ENCODE measurements around the gene TBC1D24. TPM values are rescaled to one million over a fixed set of nuclear protein-coding genes. Genes with fewer than 3 reads are reported as not detected.
A peak's percentile ranks its signal among the peaks of the same experiment; 100 is the strongest.

TBC1D24 gene
- total RNA-seq, 1 donor from 2014 or later, result 25.0 TPM

DNA sequence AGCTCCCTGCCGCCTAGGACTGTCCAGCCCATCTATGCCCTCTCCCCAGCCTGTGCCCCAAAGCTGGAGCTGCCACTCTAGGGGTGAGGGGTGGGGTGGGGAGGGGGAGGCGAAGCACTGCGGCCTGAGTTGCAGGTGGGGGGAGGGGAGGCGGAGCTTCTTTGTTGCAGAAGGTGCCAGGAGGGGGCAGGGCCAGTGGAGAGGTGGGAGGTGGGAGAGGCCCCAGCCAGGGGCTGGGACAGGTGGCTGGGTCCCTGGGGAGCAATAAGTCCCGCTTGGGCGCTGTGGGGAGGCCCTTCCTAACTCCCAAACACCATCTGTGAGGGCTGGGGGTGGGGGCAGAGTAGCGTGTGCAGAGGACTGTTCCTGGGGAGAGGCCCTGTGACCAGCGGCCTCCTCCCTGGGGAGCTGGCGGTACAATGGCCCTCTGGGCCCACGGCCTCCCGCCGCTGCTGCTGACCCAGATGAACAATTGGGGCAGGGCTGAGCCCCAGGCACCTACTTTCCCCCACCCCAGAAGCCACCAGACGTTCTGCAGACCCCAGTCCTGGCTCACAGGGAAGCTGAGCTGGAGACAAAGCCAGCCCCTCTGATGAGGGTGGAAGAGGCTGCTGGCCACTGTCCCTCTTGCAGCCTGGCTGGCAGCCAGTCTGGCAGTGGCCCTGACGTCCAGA lies 6.1 kb upstream of the TBC1D24 start:
- TF ChIP-seq, protein P1, sequence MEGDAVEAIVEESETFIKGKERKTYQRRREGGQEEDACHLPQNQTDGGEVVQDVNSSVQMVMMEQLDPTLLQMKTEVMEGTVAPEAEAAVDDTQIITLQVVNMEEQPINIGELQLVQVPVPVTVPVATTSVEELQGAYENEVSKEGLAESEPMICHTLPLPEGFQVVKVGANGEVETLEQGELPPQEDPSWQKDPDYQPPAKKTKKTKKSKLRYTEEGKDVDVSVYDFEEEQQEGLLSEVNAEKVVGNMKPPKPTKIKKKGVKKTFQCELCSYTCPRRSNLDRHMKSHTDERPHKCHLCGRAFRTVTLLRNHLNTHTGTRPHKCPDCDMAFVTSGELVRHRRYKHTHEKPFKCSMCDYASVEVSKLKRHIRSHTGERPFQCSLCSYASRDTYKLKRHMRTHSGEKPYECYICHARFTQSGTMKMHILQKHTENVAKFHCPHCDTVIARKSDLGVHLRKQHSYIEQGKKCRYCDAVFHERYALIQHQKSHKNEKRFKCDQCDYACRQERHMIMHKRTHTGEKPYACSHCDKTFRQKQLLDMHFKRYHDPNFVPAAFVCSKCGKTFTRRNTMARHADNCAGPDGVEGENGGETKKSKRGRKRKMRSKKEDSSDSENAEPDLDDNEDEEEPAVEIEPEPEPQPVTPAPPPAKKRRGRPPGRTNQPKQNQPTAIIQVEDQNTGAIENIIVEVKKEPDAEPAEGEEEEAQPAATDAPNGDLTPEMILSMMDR (IDR thresholded peaks at IDR 0.05; ENCODE audit: unreplicated experiment), result no peak
- no peaks in the 10 kb centered on the region for H3K36me3 Mint-ChIP-seq
- peak overlapping the region; percentile 60 for H3K4me3 Mint-ChIP-seq
- H3K27me3 Mint-ChIP-seq (ENCODE audit: low read depth), result no peaks in the 10 kb centered on the region
- no peaks in the 10 kb centered on the region for H3K9me3 Mint-ChIP-seq
- H3K27ac Mint-ChIP-seq, result no peak overlapping the region
- H3K4me1 Mint-ChIP-seq, result peaks cover 27% of the 10 kb centered on the region
- no peak for DNase-seq (ENCODE audit: low spot score in 2 of 2, unreplicated experiment in 2 of 2)

DNA sequence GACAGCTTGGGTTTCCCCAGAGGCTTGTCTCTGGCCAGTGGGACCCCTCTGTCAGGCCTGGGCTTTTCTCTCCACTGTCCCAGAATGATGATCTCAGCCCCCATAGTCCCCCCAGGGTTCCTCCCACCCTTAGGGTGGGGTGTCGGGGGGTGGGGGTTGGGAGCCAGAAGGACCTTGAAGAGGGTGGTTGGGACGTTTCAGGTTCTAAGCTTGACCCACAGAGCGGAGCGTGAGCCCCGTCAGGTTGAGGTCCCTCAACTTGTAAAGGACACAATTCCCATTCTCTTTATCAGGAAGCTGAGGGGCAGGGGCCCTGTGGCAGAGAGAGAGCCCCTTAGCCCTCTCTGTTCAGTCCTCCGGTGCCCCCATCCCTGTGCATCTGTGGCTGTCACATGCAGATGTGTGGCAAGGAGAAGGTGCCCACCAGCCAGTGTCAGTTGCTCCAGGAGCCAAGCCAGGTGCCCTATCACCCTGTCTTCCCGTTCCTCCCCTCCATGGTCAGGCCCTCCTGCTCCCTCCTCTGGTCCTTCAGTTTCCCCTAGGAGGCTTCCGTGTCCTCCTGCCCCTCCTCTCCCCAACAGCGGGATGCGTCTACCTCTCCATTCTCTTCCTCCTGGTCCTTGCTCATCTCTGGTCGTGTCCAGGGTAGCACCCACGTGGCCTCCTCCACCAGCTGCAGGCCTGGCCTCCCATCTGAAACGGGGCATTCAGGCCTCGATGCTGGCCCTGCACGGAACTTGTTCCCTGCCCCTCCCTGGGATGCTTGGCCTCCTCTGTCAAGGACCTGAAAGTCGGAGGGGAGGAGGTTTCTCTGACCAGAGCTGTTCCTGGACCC lies 5.3 kb upstream of the TBC1D24 start:
- no peak overlapping the region for H3K27ac Mint-ChIP-seq
- H3K27me3 Mint-ChIP-seq (ENCODE audit: low read depth), result no peaks in the 10 kb centered on the region
- no peaks in the 10 kb centered on the region for H3K36me3 Mint-ChIP-seq
- H3K4me1 Mint-ChIP-seq, result peaks cover 27% of the 10 kb centered on the region
- H3K9me3 Mint-ChIP-seq, result no peaks in the 10 kb centered on the region
- H3K4me3 Mint-ChIP-seq, result peak overlapping the region; percentile 34
- TF ChIP-seq, protein P1 (IDR thresholded peaks at IDR 0.05; ENCODE audit: unreplicated experiment), result no peak
- DNase-seq (ENCODE audit: low spot score in 2 of 2, unreplicated experiment in 2 of 2), result no peak

DNA sequence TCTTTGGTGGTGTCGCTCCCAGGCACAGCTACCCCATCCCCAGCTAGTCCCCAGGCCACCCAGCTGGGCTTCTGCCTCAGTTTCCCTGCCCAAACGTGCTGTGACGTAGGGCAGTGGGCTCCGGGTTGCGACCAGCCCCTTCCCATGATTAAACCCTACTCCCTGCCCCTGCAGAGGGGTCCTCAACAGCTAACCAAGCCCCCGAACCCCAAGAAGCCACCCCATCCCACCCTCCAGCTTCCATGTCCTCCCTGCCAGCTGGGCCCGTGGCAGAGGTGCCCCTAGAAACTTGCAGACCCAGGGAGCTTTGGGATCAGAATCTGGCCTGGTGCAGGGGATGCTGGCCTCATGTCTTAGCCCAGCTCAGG lies 4.7 kb upstream of the TBC1D24 start:
- peak overlapping the region; percentile 25 for H3K27ac Mint-ChIP-seq
- TF ChIP-seq, protein P1 (IDR thresholded peaks at IDR 0.05; ENCODE audit: unreplicated experiment), result no peak
- H3K9me3 Mint-ChIP-seq, result no peaks in the 10 kb centered on the region
- peak overlapping the region; percentile 34 for H3K4me3 Mint-ChIP-seq
- no peaks in the 10 kb centered on the region for H3K36me3 Mint-ChIP-seq
- peaks cover 27% of the 10 kb centered on the region for H3K4me1 Mint-ChIP-seq
- H3K27me3 Mint-ChIP-seq (ENCODE audit: low read depth), result no peaks in the 10 kb centered on the region
- no peak for DNase-seq (ENCODE audit: low spot score in 2 of 2, unreplicated experiment in 2 of 2)

DNA sequence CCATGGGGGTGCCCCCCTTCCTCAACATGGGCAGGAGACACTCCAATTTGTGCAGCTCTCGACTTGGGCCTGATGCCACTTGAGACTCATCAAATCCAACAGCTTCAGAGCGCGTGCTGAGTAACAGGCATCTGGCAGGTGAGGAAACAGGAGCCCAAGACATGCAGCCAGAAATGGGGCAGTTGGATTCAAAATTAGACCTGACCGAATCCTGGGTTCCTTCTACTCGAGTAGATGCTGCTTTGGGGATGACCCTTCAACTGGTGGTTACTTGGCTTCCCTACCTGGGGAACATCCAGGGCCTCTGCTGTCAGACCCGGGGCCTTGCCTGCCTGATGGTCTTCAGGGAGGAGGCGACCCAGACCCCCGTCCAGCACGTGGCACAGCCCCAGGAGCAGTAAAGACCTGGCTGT lies 4.3 kb upstream of the TBC1D24 start:
- no peaks in the 10 kb centered on the region for H3K9me3 Mint-ChIP-seq
- H3K4me1 Mint-ChIP-seq, result peaks cover 27% of the 10 kb centered on the region
- TF ChIP-seq, protein P1 (IDR thresholded peaks at IDR 0.05; ENCODE audit: unreplicated experiment), result no peak
- H3K36me3 Mint-ChIP-seq, result no peaks in the 10 kb centered on the region
- H3K27ac Mint-ChIP-seq, result peak overlapping the region; percentile 25
- peak overlapping the region; percentile 34 for H3K4me3 Mint-ChIP-seq
- H3K27me3 Mint-ChIP-seq (ENCODE audit: low read depth), result no peaks in the 10 kb centered on the region
- no peak for DNase-seq (ENCODE audit: low spot score in 2 of 2, unreplicated experiment in 2 of 2)

DNA sequence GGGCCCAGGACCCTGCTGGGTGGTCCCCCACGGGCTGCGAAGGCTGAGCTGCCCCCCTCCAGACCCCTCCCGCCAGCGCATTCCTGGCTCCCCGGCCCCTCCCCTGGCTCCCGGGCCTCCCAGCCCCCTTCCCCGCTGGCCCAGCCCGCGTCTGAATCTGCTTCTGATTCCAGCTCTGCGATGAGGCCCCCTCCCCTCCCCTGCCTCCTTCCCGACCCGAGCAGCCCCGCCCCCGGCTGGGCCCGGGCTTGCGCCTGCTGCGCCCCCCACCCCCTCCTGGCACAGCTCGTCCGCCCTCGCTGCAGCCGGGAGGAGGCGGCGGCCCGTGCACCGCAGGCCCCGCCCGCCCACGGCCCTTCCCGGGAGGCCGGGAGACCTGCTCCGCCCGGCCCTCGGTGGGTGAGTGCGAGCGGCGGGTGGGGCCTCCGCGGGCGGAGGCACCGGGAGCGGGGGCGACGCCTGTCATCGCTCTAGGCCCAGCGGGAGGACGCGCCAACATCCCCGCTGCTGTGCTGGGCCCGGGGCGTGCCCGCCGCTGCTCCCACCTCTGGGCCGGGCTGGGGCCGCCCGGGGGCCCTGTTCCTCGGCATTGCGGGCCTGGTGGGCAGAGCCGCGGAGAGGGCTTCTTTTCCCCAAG lies 3.8 kb upstream of the TBC1D24 start, which contains the start of gene NTN3:
Gene NTN3, plus strand, starts transcription at position 282 of the 637 bp plus-strand sequence. CDS start 405 bp downstream, outside the sequence.
- peak within 1 kb of the TSS; percentile 25 for H3K27ac Mint-ChIP-seq
- TF ChIP-seq, protein P1 (IDR thresholded peaks at IDR 0.05; ENCODE audit: unreplicated experiment), result no peak
- H3K9me3 Mint-ChIP-seq, result no peaks in the 10 kb centered on the region
- peak within 1 kb of the TSS; percentile 49 for H3K4me3 Mint-ChIP-seq
- H3K27me3 Mint-ChIP-seq (ENCODE audit: low read depth), result no peaks in the 10 kb centered on the region
- peaks cover 31% of the 10 kb centered on the region for H3K4me1 Mint-ChIP-seq
- peak; percentile 71 to 78 for DNase-seq (ENCODE audit: low spot score in 2 of 2, unreplicated experiment in 2 of 2)
- H3K36me3 Mint-ChIP-seq, result no peaks in the 10 kb centered on the region

Data from mesothelial cell of epicardium (in vitro differentiated cells).